Choroid plexus epithelial cell (primary cell): ENCODE data around the gene SPEF2.

Source experiments
- DNase-seq: peaks from one replicate; pipeline ENCODE4 v3.0.0-alpha.2; 2010; ENCODE audit warnings: low read depth
- H3K4me3 ChIP-seq: 2 replicates; pipeline ENCODE4 v1.5.1; 2011; ENCODE audit warnings: low read depth, mild to moderate bottlenecking, control low read depth, low read length, moderate library complexity
- TF ChIP-seq, protein P1 (sequence below): conservative IDR thresholded peaks from 2 replicates; pipeline ENCODE4 v1.5.1; 2011; ENCODE audit warnings: low read depth, mild to moderate bottlenecking, control low read depth, inconsistent platforms, low read length, moderate library complexity

SPEF2 gene

GRCh38 chr5:35799181-35799580 is 181.5 kb downstream of the SPEF2 start:
- no peak for DNase-seq
- TF ChIP-seq, protein P1, sequence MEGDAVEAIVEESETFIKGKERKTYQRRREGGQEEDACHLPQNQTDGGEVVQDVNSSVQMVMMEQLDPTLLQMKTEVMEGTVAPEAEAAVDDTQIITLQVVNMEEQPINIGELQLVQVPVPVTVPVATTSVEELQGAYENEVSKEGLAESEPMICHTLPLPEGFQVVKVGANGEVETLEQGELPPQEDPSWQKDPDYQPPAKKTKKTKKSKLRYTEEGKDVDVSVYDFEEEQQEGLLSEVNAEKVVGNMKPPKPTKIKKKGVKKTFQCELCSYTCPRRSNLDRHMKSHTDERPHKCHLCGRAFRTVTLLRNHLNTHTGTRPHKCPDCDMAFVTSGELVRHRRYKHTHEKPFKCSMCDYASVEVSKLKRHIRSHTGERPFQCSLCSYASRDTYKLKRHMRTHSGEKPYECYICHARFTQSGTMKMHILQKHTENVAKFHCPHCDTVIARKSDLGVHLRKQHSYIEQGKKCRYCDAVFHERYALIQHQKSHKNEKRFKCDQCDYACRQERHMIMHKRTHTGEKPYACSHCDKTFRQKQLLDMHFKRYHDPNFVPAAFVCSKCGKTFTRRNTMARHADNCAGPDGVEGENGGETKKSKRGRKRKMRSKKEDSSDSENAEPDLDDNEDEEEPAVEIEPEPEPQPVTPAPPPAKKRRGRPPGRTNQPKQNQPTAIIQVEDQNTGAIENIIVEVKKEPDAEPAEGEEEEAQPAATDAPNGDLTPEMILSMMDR = no peak
- H3K4me3 ChIP-seq = no peak overlapping the region

DNA sequence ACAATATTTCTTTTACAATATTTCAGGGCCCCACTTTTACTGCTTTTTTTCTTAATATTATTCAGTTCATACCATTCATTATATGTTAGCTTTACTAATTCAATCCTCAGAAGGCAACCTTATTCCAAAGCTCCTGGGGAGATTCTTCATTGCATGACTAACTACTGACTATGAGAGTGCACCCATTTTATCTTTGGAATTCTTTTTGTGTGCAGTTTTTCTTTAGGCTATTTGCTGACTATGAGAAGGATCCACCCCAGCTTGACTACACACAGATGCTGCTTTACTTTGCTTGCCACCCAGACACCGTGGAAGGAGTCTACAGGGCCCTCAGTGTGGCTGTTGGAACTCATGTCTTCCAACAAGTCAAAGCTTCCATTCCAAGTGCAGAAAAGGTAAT is 182.1 kb downstream of the SPEF2 start:
- TF ChIP-seq, protein P1 = no peak
- DNase-seq = no peak
- no peak overlapping the region for H3K4me3 ChIP-seq

- peak; percentile 78 for DNase-seq
- TF ChIP-seq, protein P1 = no peak
- H3K4me3 ChIP-seq = no peak overlapping the region
Observed at GRCh38 chr5:35803191-35803651, 185.6 kb downstream of the SPEF2 start.

- no peak for DNase-seq
- TF ChIP-seq, protein P1 = no peak
- no peak overlapping the region for H3K4me3 ChIP-seq
Observed at GRCh38 chr5:35804201-35804653, 186.6 kb downstream of the SPEF2 start.

DNA sequence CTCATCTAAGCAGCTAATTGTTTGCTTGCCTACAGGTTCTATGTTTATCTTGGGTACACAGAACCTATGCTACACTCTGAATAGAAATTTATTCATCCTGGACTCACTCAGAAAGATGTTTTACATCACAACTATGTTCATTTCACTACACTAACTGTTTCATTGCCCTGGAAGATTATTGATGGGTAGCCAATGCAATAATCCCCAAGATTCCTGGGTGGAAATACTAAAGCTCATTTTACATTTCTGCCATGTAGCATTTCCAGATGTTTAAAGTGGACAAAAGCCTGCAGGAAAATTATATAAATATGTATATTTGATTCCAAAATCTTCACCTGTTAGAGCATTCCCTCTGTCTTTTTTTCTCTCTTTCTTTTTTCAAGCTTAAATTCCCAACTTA is 187.2 kb downstream of the SPEF2 start:
- H3K4me3 ChIP-seq = no peak overlapping the region
- DNase-seq = no peak
- TF ChIP-seq, protein P1 = no peak

GRCh38 chr5:35810601-35811000 is 192.9 kb downstream of the SPEF2 start:
- no peak for DNase-seq
- H3K4me3 ChIP-seq = no peak overlapping the region
- TF ChIP-seq, protein P1 = no peak

GRCh38 chr5:35811108-35811741 is 193.6 kb downstream of the SPEF2 start:
- no peak overlapping the region for H3K4me3 ChIP-seq
- peak; percentile 76 for DNase-seq
- TF ChIP-seq, protein P1 = no peak
